ENCODE results near the gene PARD3B.
"Not testable (repeated sequence)": the region's sequence is repeated elsewhere in the genome, so short reads cannot be mapped to it uniquely, and the experiment has no call there.

The PARD3B gene

GRCh38 chr2:205477016-205477705 lies 931.9 kb downstream of the PARD3B start:
- no peak for TF ChIP-seq MYC (IDR thresholded peaks at IDR 0.05; ENCODE audit: low read depth, low read length)
- no peak for DNase-seq (ENCODE audit: low read depth)
- H3K4me3 ChIP-seq (ENCODE audit: low read depth, low read length), result no peak overlapping the region

GRCh38 chr2:205481861-205482260 lies 936.6 kb downstream of the PARD3B start:
- no peak for TF ChIP-seq CTCF (IDR thresholded peaks at IDR 0.05; ENCODE audit: low read depth, low read length)
- TF ChIP-seq MYC (IDR thresholded peaks at IDR 0.05; ENCODE audit: low read depth, low read length), result no peak
- no peak for TF ChIP-seq POLR2A (IDR thresholded peaks at IDR 0.05; ENCODE audit: extremely low read depth, insufficient read length)
- TF ChIP-seq MAX (IDR thresholded peaks at IDR 0.05; ENCODE audit: low read depth, low read length), result no peak
- no peak overlapping the region for H3K4me3 ChIP-seq (ENCODE audit: low read depth, low read length)
- DNase-seq (ENCODE audit: low read depth), result no peak

GRCh38 chr2:205482399-205483081 lies 937.3 kb downstream of the PARD3B start:
- no peak for TF ChIP-seq CTCF (IDR thresholded peaks at IDR 0.05; ENCODE audit: low read depth, low read length)
- no peak overlapping the region for H3K4me3 ChIP-seq (ENCODE audit: low read depth, low read length)
- DNase-seq (ENCODE audit: low read depth), result no peak

- DNase-seq (ENCODE audit: low read depth), result no peak
- H3K4me3 ChIP-seq (ENCODE audit: low read depth, low read length), result no peak overlapping the region
- TF ChIP-seq MAX (IDR thresholded peaks at IDR 0.05; ENCODE audit: low read depth, low read length) (no peak), POLR2A (IDR thresholded peaks at IDR 0.05; ENCODE audit: extremely low read depth, insufficient read length) (no peak), MYC (IDR thresholded peaks at IDR 0.05; ENCODE audit: low read depth, low read length) (no peak), CTCF (IDR thresholded peaks at IDR 0.05; ENCODE audit: low read depth, low read length) (no peak)
Measured at GRCh38 chr2:205483095-205483494, 937.8 kb downstream of the PARD3B start.

GRCh38 chr2:205484215-205484614 lies 938.9 kb downstream of the PARD3B start:
- TF ChIP-seq POLR2A (IDR thresholded peaks at IDR 0.05; ENCODE audit: extremely low read depth, insufficient read length) (no peak), MAX (IDR thresholded peaks at IDR 0.05; ENCODE audit: low read depth, low read length) (no peak), MYC (IDR thresholded peaks at IDR 0.05; ENCODE audit: low read depth, low read length) (no peak), CTCF (IDR thresholded peaks at IDR 0.05; ENCODE audit: low read depth, low read length) (no peak)
- DNase-seq (ENCODE audit: low read depth), result no peak
- no peak overlapping the region for H3K4me3 ChIP-seq (ENCODE audit: low read depth, low read length)

- H3K4me3 ChIP-seq (ENCODE audit: low read depth, low read length), result no peak overlapping the region
- no peak for DNase-seq (ENCODE audit: low read depth)
- TF ChIP-seq MYC (IDR thresholded peaks at IDR 0.05; ENCODE audit: low read depth, low read length), result no peak
- no peak for TF ChIP-seq CTCF (IDR thresholded peaks at IDR 0.05; ENCODE audit: low read depth, low read length)
- TF ChIP-seq POLR2A (IDR thresholded peaks at IDR 0.05; ENCODE audit: extremely low read depth, insufficient read length), result no peak
- TF ChIP-seq MAX (IDR thresholded peaks at IDR 0.05; ENCODE audit: low read depth, low read length), result no peak
Measured at GRCh38 chr2:205484764-205485163, 939.5 kb downstream of the PARD3B start.

GRCh38 chr2:205493528-205493927 lies 948.3 kb downstream of the PARD3B start:
- DNase-seq (ENCODE audit: low read depth); H3K4me3 ChIP-seq (ENCODE audit: low read depth, low read length): not testable (repeated sequence)
